Tracheal epithelial cell (primary cell): ENCODE data around the gene TJP1. TPM values are rescaled to one million over a fixed set of nuclear protein-coding genes. Genes with fewer than 3 reads are reported as not detected.

Experiments used
- total RNA-seq: library from RNA; depleted of rRNA; stranded (reverse); fragments of >200 nt; gene quantifications from 2 replicates; pipeline ENCODE4 v1.2.1, GENCODE V29; 2014

The TJP1 gene
- 56.7 and 78.8 TPM in 2 replicates for total RNA-seq

DNA sequence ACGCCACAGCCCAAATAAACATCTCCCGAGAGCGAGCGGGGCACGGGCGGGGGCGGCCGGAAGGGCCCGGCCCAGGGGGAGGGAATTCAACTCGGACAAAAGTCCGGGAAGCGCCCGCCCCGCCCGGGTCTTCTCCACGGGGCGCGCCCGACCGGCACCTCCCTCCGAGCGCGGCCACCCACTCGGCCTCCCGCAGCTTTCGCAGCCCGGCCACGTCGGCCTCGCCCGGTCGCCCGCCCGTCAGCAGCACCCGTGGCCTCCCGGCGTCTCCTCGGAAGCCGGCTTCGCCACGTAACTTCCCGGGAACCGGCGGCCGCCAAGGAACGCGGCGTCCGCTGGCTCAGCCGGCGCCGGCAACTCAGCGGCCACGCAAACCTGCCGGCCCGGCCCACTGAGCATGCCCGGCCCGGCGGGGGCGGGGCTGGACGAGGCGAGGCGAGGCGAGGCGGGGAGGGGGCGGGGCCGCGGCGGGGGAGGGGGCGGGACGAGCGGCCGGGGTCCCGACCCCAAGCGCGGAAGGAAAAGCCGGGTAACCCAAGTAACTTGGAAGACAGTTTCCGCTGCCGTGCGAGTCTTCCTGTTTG lies at the start of gene TJP1:
Gene TJP1, minus strand, starts transcription at position 369 of the 584 bp plus-strand sequence. CDS start 440 bp downstream, outside the sequence.

